K562 (cell line): ENCODE results near the gene EGFL7. TPM values are rescaled to one million over a fixed set of nuclear protein-coding genes. Genes with fewer than 3 reads are reported as not detected.

Source experiments
- CCNT2 ChIP-seq: IDR thresholded peaks from 2 replicates; pipeline ENCODE4 v1.6.1; 2011; ENCODE audit warnings: borderline replicate concordance, low read depth, mild to moderate bottlenecking, moderate library complexity, mixed read lengths, low read length; ENCODE audit not compliant: insufficient read length; ENCODE audit errors: extremely low read depth
- HOXB6 ChIP-seq: fragments of 250-450 bp; sonication (Bioruptor Pico); IDR thresholded peaks from 2 replicates; pipeline ENCODE4 v1.5.1; 2022; ENCODE audit warnings: mild to moderate bottlenecking, borderline replicate concordance
- MEF2A ChIP-seq: IDR thresholded peaks from 2 replicates; pipeline ENCODE4 v1.6.1; 2011; ENCODE audit warnings: low read depth, mild to moderate bottlenecking, low read length, moderate library complexity; ENCODE audit not compliant: control insufficient read depth
- NFE2 ChIP-seq: IDR thresholded peaks from 2 replicates; pipeline ENCODE4 v1.6.1; 2014; ENCODE audit warnings: antibody characterized with exemption, low read depth
- NR2C1 ChIP-seq, 2 experiments: fragments of 450-650 bp; IDR thresholded peaks; 2 replicates each; pipeline ENCODE4 v1.6.1; 2017; ENCODE audit warnings: mild to moderate bottlenecking in 2 of 2, antibody characterized with exemption in 1 of 2, inconsistent platforms in 1 of 2, missing compliant biosample characterization in 1 of 2, missing genetic modification characterization in 1 of 2
- RFX1 ChIP-seq: fragments of 450-650 bp; IDR thresholded peaks from 2 replicates; pipeline ENCODE4 v1.6.1; 2016; ENCODE audit warnings: mild to moderate bottlenecking, moderate library complexity
- SRSF3 ChIP-seq: fragments of 200-400 bp; formaldehyde crosslinking; IDR thresholded peaks from 2 replicates; pipeline ENCODE4 v1.6.1; 2016; ENCODE audit warnings: mild to moderate bottlenecking, low read length, moderate library complexity; ENCODE audit not compliant: insufficient read depth
- TAF1 ChIP-seq: IDR thresholded peaks from 2 replicates; pipeline ENCODE4 v1.6.1; 2011; ENCODE audit warnings: mild to moderate bottlenecking, low read length, moderate library complexity; ENCODE audit not compliant: insufficient read depth, control insufficient read depth, severe bottlenecking; ENCODE audit errors: extremely low read depth
- ZNF282 ChIP-seq: sonication (generic); formaldehyde crosslinking; IDR thresholded peaks from 2 replicates; pipeline ENCODE4 v1.8.1; 2023; ENCODE audit warnings: missing genetic modification reagents
- ZNF696 ChIP-seq: fragments of 250-450 bp; sonication (Bioruptor Pico); conservative IDR thresholded peaks from 2 replicates; pipeline ENCODE4 v1.4.0; 2020; ENCODE audit warnings: mild to moderate bottlenecking, moderate library complexity
- polyA plus RNA-seq, 8 experiments: library from polyadenylated mRNA; depleted of rRNA in 4 of 8; stranded (reverse) in 5 of 8; unstranded in 3 of 8; fragments of >200 nt; fragmentation: Nextera tagmentation in 2 of 8; fragmentation: Illumina TruSeq in 1 of 8; extraction: Ambion mirVana in 2 of 8; extraction: Trizol in 1 of 8; gene quantifications; 2 replicates each; pipeline versions ENCODE4 v1.2.1 to v1.2.3, GENCODE V29; 2011 to 2014; ENCODE audit warnings: inconsistent platforms in 1 of 8, missing spikeins in 1 of 8
- total RNA-seq, 7 experiments: library from RNA; depleted of rRNA in 6 of 7; stranded (reverse); fragments of >200 nt in 6 of 7; fragmentation: Illumina TruSeq in 2 of 7; extraction: Trizol in 2 of 7; gene quantifications; 2 replicates each; pipeline versions ENCODE4 v1.2.1 to v1.2.3, GENCODE V29; 2011 to 2021; ENCODE audit warnings: low replicate concordance in 1 of 7
- TF ChIP-seq, protein P1 (sequence below), 2 experiments: fragments of 450-650 bp in 1 of 2; sonication (generic) in 1 of 2; formaldehyde crosslinking in 1 of 2; IDR thresholded peaks; 2 replicates each; pipeline versions ENCODE4 v1.7.1 to v1.9.0; 2016 to 2022; ENCODE audit warnings: inconsistent platforms in 1 of 2, mild to moderate bottlenecking in 1 of 2, missing genetic modification reagents in 1 of 2
- TF ChIP-seq, protein P2 (sequence below), 2 experiments: IDR thresholded peaks; 2 replicates each; pipeline ENCODE4 v1.6.1; 2012; ENCODE audit warnings: improper control_type of control experiment in 2 of 2, low read depth in 2 of 2, low read length in 2 of 2, borderline replicate concordance in 1 of 2
- TF ChIP-seq, protein P3 (sequence below), 2 experiments: fragments of 450-650 bp; IDR thresholded peaks; 2 replicates each; pipeline ENCODE4 v1.6.1; 2016

The EGFL7 gene
- total and polyA plus RNA-seq, 9 of the 15 experiments (the other 6 are each of a cell fraction or from before 2014, with no cell fraction given): 1.5 to 286 (median 55.5) TPM

DNA sequence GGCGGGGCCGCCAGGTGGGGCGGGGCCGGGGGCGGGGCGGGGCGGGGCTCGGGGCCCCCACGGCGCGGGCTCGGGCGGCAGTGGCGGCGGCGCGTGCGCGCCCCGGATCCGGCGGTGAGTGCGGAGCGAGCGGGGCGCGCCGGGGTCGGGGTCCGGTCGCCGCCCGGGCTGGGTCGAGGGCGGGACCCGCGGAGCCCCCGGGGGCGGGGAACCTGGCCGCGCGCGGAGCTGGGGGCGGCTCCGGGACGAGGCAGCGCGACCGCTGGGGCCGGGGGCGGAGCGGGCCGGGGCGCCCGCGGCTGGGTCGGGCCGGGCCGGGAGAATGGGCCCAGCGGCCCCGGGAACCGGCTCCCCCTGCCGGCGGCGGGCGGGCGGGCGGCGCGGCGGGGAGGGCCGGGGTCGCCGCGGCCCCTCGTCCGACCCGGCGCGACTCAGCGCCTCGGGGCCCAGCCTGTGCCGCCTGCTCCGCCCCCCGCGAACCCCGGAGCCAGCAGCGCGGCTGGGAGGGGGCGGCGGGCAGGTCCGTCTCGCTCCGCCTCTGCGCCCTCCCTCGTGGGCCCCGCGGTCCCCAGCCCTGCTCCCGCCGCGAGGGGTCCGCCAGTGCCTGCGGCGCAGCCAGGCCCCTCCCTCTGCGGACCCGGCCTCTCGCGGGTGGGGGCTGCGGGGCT is 3.1 kb downstream of the EGFL7 start (continued):
- TF ChIP-seq, protein P1, sequence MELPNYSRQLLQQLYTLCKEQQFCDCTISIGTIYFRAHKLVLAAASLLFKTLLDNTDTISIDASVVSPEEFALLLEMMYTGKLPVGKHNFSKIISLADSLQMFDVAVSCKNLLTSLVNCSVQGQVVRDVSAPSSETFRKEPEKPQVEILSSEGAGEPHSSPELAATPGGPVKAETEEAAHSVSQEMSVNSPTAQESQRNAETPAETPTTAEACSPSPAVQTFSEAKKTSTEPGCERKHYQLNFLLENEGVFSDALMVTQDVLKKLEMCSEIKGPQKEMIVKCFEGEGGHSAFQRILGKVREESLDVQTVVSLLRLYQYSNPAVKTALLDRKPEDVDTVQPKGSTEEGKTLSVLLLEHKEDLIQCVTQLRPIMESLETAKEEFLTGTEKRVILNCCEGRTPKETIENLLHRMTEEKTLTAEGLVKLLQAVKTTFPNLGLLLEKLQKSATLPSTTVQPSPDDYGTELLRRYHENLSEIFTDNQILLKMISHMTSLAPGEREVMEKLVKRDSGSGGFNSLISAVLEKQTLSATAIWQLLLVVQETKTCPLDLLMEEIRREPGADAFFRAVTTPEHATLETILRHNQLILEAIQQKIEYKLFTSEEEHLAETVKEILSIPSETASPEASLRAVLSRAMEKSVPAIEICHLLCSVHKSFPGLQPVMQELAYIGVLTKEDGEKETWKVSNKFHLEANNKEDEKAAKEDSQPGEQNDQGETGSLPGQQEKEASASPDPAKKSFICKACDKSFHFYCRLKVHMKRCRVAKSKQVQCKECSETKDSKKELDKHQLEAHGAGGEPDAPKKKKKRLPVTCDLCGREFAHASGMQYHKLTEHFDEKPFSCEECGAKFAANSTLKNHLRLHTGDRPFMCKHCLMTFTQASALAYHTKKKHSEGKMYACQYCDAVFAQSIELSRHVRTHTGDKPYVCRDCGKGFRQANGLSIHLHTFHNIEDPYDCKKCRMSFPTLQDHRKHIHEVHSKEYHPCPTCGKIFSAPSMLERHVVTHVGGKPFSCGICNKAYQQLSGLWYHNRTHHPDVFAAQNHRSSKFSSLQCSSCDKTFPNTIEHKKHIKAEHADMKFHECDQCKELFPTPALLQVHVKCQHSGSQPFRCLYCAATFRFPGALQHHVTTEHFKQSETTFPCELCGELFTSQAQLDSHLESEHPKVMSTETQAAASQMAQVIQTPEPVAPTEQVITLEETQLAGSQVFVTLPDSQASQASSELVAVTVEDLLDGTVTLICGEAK (IDR thresholded peaks at IDR 0.05): no peak
- TF ChIP-seq, protein P1 (CRISPR knock-in tag; IDR thresholded peaks at IDR 0.05): no peak
- no peak for TF ChIP-seq TAF1
- no peak for TF ChIP-seq SRSF3
- no peak for TF ChIP-seq NFE2
- no peak for TF ChIP-seq NR2C1 (IDR thresholded peaks at IDR 0.05)
- no peak for TF ChIP-seq NR2C1 (tag; IDR thresholded peaks at IDR 0.05)
- no peak for TF ChIP-seq ZNF696 (CRISPR knock-in tag)
- no peak for TF ChIP-seq MEF2A
- TF ChIP-seq, protein P2, sequence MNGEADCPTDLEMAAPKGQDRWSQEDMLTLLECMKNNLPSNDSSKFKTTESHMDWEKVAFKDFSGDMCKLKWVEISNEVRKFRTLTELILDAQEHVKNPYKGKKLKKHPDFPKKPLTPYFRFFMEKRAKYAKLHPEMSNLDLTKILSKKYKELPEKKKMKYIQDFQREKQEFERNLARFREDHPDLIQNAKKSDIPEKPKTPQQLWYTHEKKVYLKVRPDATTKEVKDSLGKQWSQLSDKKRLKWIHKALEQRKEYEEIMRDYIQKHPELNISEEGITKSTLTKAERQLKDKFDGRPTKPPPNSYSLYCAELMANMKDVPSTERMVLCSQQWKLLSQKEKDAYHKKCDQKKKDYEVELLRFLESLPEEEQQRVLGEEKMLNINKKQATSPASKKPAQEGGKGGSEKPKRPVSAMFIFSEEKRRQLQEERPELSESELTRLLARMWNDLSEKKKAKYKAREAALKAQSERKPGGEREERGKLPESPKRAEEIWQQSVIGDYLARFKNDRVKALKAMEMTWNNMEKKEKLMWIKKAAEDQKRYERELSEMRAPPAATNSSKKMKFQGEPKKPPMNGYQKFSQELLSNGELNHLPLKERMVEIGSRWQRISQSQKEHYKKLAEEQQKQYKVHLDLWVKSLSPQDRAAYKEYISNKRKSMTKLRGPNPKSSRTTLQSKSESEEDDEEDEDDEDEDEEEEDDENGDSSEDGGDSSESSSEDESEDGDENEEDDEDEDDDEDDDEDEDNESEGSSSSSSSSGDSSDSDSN (IDR thresholded peaks at IDR 0.05; ENCODE audit: borderline replicate concordance in 1 of 2, low read depth in 2 of 2, low read length in 2 of 2): 0 out of 4 replicates have a peak, but pooled peaks of 1 of the 2 experiments have one; percentile 46
- TF ChIP-seq RFX1: no peak
- TF ChIP-seq HOXB6 (CRISPR knock-in tag): no peak
- peak; percentile 29 for TF ChIP-seq CCNT2
- TF ChIP-seq, protein P3, sequence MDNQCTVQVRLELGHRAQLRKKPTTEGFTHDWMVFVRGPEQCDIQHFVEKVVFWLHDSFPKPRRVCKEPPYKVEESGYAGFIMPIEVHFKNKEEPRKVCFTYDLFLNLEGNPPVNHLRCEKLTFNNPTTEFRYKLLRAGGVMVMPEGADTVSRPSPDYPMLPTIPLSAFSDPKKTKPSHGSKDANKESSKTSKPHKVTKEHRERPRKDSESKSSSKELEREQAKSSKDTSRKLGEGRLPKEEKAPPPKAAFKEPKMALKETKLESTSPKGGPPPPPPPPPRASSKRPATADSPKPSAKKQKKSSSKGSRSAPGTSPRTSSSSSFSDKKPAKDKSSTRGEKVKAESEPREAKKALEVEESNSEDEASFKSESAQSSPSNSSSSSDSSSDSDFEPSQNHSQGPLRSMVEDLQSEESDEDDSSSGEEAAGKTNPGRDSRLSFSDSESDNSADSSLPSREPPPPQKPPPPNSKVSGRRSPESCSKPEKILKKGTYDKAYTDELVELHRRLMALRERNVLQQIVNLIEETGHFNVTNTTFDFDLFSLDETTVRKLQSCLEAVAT (IDR thresholded peaks at IDR 0.05): no peak
- TF ChIP-seq ZNF282 (CRISPR knock-in tag): no peak
